ENCODE measurements around the gene CENPQ. TPM values are rescaled to one million over a fixed set of nuclear protein-coding genes. Genes with fewer than 3 reads are reported as not detected.

CENPQ gene
- total RNA-seq, 2 donors from 2014 or later = 11.7 to 12.5 TPM

DNA sequence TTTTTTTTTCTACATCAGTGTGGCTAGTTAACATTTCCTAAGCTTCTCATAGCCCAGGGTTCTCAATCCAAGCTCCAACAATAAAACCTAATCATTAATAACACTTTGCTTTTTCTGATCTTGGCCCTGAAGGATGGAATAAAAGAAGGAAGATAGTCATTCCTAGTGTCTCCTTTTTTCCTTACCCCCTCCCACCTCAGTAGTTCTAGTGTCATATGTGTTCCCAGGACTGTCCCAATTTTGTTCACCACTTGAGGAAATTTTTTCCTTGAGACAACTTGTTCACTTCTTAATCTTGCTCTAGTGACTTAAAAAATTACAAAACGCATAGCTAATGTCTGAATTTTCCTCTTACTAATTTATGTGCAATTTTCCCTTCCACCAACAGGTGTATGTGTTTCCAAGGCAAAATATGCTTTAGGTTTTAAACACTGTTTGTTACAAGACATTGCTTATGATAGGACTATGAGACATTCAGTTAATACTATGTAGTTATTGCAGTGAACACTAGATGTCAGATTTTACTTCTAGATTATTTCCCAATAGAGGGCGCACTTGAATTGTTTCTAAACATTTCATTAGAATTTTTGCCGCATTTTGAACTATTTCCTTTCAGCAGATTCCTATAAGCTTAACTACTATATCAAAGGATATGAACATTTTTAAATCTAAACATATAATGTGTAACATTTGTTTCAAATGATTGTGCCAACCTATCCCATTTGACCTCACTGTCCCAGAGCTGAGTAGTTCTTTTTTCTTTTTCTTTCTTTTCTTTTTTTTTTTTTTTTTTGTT, 68.8 kb downstream of the CENPQ start:
- Mint-ChIP-seq H3K27me3 (ENCODE audit: low read depth) (peaks cover 16% of the 10 kb centered on the region), H3K27ac (no peak overlapping the region), H3K36me3 (ENCODE audit: insufficient read depth in 2 of 2) (no peaks in the 10 kb centered on the region), H3K4me3 (peak overlapping the region; percentile 17 to 43), H3K9me3 (no peaks in the 10 kb centered on the region), H3K4me1 (ENCODE audit: low read depth) (no peaks in the 10 kb centered on the region)
- DNase-seq = no peak
- ATAC-seq (replicated peaks in 1 of 2) = peak; percentile 68 to 69

DNA sequence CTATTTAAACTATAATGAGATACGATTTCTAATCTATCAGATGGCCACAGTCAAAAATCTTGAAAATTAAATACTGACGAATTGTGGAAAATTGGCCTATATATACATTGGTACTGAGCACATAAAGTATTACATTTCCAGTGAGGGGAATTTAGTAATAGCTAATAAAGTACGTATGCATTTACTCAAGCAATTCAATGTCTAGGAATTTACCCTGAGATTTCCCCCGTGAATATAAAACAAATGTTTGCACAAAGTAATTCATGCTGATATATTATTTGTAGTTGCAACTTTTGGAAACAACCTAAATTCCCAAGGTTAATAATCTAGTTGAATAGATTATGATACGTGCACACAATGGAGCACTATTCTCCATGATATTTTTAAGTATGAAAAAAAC, 72.6 kb downstream of the CENPQ start:
- H3K4me1 Mint-ChIP-seq (ENCODE audit: low read depth) = no peaks in the 10 kb centered on the region
- no peak for DNase-seq
- no peaks in the 10 kb centered on the region for H3K9me3 Mint-ChIP-seq
- H3K27ac Mint-ChIP-seq = no peak overlapping the region
- ATAC-seq (replicated peaks in 1 of 2) = no peak
- no peaks in the 10 kb centered on the region for H3K36me3 Mint-ChIP-seq (ENCODE audit: insufficient read depth in 2 of 2)
- peaks cover 16% of the 10 kb centered on the region for H3K27me3 Mint-ChIP-seq (ENCODE audit: low read depth)
- H3K4me3 Mint-ChIP-seq = no peak overlapping the region

DNA sequence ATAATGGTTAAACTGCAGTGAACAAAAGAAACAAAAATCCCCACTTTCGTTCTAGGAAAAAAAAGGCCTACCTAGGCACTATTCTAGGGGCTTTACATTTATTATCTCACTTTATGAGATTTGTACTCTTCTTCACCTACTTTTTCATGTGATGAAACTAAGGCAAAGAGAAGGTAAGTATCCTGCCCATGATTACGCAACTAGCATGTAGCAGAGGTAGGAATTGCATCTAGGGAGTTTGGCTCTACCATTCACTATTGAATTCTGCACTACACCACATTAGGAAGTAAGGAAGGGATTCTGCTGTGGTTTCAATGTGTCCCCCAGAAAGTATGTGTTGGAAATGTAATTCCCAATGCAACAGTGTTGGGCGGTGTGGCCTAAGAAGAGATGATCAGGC, 75.9 kb downstream of the CENPQ start:
- H3K4me3 Mint-ChIP-seq = no peak overlapping the region
- ATAC-seq (replicated peaks in 1 of 2) (no peak), DNase-seq (no peak)
- H3K36me3 Mint-ChIP-seq (ENCODE audit: insufficient read depth in 2 of 2) = no peaks in the 10 kb centered on the region
- H3K4me1 Mint-ChIP-seq (ENCODE audit: low read depth) = peaks cover 6% of the 10 kb centered on the region
- H3K27me3 Mint-ChIP-seq (ENCODE audit: low read depth) = peaks cover 6% of the 10 kb centered on the region
- H3K27ac Mint-ChIP-seq = no peak overlapping the region
- no peaks in the 10 kb centered on the region for H3K9me3 Mint-ChIP-seq

DNA sequence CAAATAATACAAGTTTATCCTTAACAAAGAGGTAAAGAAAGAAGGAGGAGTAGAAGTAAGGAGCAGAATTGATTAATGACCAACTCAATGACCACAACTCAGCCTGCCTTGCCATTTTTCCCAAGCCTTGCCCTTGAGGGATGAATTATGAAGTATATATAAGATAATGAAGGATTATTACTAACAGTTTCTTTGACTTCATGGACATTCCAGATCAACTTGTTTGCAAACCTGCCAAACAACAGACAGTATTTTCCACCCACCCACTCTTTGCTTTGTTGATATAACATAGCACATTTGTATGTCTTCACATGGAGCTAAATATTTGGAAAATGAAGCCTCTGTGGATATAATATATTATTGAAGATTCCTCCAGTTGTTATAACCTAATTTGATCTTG, 77.4 kb downstream of the CENPQ start:
- Mint-ChIP-seq H3K4me1 (ENCODE audit: low read depth) (peaks cover 6% of the 10 kb centered on the region), H3K27ac (no peak overlapping the region), H3K36me3 (ENCODE audit: insufficient read depth in 2 of 2) (no peaks in the 10 kb centered on the region), H3K4me3 (no peak overlapping the region), H3K9me3 (no peaks in the 10 kb centered on the region), H3K27me3 (ENCODE audit: low read depth) (no peaks in the 10 kb centered on the region)
- DNase-seq (no peak), ATAC-seq (replicated peaks in 1 of 2) (no peak)

DNA sequence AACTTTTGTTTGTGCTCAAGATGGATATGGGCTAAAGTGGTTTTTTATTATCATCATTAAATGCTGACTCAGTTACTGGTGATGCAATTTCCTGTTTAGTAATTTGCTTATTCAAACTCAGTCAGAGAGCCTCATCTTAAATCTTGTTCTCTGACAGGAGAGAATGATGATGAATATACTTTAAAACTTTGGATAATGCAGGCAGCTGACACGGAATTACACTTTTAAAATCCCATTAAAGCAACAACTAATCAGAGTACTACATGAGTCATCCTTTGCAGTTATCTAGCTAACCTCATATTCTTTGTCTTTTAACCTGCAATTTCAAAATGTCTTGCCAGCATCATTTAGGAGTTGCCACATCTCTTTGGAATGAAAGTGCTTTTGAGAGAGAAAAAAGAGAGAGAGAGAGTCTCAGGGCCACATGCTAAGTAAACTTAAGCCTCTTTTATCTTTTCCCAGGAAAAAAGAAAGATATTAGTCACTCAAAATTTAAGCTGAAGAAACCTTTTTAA, 78.1 kb downstream of the CENPQ start:
- H3K9me3 Mint-ChIP-seq = no peaks in the 10 kb centered on the region
- H3K4me1 Mint-ChIP-seq (ENCODE audit: low read depth) = peaks cover 6% of the 10 kb centered on the region
- DNase-seq = no peak
- H3K36me3 Mint-ChIP-seq (ENCODE audit: insufficient read depth in 2 of 2) = no peaks in the 10 kb centered on the region
- no peak for ATAC-seq (replicated peaks in 1 of 2)
- peaks cover 1% of the 10 kb centered on the region for H3K27me3 Mint-ChIP-seq (ENCODE audit: low read depth)
- H3K27ac Mint-ChIP-seq = no peak overlapping the region
- no peak overlapping the region for H3K4me3 Mint-ChIP-seq

DNA sequence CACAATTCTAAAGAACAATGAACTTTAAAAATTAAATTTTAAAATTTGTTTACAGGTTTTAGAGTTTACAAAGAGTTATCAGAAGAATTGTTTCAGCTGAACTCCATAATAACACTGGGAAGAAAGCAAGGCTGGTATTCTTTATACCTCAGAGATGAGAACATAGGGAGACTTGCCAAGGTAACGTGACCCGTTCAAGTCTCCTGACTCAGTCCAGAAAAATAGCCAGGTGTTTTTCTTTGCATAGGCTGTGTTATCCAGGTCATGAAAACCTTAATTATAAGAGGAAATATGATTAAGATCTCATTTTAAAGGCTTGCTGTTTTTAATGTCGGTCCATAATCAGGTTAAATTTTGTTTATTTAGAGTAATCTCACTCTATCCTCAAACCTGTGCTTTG, 78.8 kb downstream of the CENPQ start:
- no peak for DNase-seq
- no peak for ATAC-seq (replicated peaks in 1 of 2)
- Mint-ChIP-seq H3K4me1 (ENCODE audit: low read depth) (peaks cover 6% of the 10 kb centered on the region), H3K27me3 (ENCODE audit: low read depth) (peaks cover 8% of the 10 kb centered on the region), H3K36me3 (ENCODE audit: insufficient read depth in 2 of 2) (no peaks in the 10 kb centered on the region), H3K9me3 (no peaks in the 10 kb centered on the region), H3K27ac (no peak overlapping the region), H3K4me3 (no peak overlapping the region)

Other genes starting within 250 kb of the CENPQ start
- 10 to 100 TPM; 14.8 to 15.2 TPM for gene MMUT, start 117 bp upstream of the CENPQ start, total RNA-seq
- gene GLYATL3, start 36.6 kb downstream of the CENPQ start, total RNA-seq = not detected
- under 1 TPM in 1 of 2 donors, not detected in 1; 0.67 TPM for gene C6orf141, start 87.3 kb downstream of the CENPQ start, total RNA-seq
- not detected for gene RHAG, start 173.5 kb downstream of the CENPQ start, total RNA-seq

Data from activated T-cell treated with anti-CD3 and anti-CD28 coated beads, Interleukin-2, amount 50 U/mL, for 72 hours (primary cell).